ENCODE results near the gene GNPTG.

GNPTG gene

GRCh38 chr16:1363501-1364041 lies 11.8 kb downstream of the GNPTG start:
- Histone ChIP-seq H3K27me3 (ENCODE audit: insufficient read depth, poor library complexity, severe bottlenecking) (no peaks in the 10 kb centered on the region), H3K4me1 (ENCODE audit: insufficient read depth, poor library complexity, severe bottlenecking) (no peaks in the 10 kb centered on the region), H3K9me3 (ENCODE audit: severe bottlenecking) (no peaks in the 10 kb centered on the region), H3K36me3 (ENCODE audit: low read depth) (peaks cover 34% of the 10 kb centered on the region), H3K4me3 (ENCODE audit: severe bottlenecking) (no peak overlapping the region), H3K27ac (ENCODE audit: poor library complexity, severe bottlenecking) (no peak overlapping the region)
- peak; percentile 82 for TF ChIP-seq CTCF (IDR thresholded peaks at IDR 0.05; ENCODE audit: poor library complexity, severe bottlenecking)
- DNase-seq (ENCODE audit: low spot score) (no peak), ATAC-seq (ENCODE audit: low read depth) (peak; percentile 81)

GRCh38 chr16:1364510-1364909 lies 12.8 kb downstream of the GNPTG start:
- Histone ChIP-seq H3K4me1 (ENCODE audit: insufficient read depth, poor library complexity, severe bottlenecking) (no peaks in the 10 kb centered on the region), H3K9me3 (ENCODE audit: severe bottlenecking) (no peaks in the 10 kb centered on the region), H3K27me3 (ENCODE audit: insufficient read depth, poor library complexity, severe bottlenecking) (no peaks in the 10 kb centered on the region), H3K27ac (ENCODE audit: poor library complexity, severe bottlenecking) (no peak overlapping the region), H3K36me3 (ENCODE audit: low read depth) (peaks cover 36% of the 10 kb centered on the region), H3K4me3 (ENCODE audit: severe bottlenecking) (no peak overlapping the region)
- no peak for TF ChIP-seq CTCF (IDR thresholded peaks at IDR 0.05; ENCODE audit: poor library complexity, severe bottlenecking)
- ATAC-seq (ENCODE audit: low read depth): no peak
- no peak for DNase-seq (ENCODE audit: low spot score)

- Histone ChIP-seq H3K27me3 (ENCODE audit: insufficient read depth, poor library complexity, severe bottlenecking) (no peaks in the 10 kb centered on the region), H3K36me3 (ENCODE audit: low read depth) (peaks cover 32% of the 10 kb centered on the region), H3K4me3 (ENCODE audit: severe bottlenecking) (no peak overlapping the region), H3K9me3 (ENCODE audit: severe bottlenecking) (no peaks in the 10 kb centered on the region), H3K27ac (ENCODE audit: poor library complexity, severe bottlenecking) (no peak overlapping the region), H3K4me1 (ENCODE audit: insufficient read depth, poor library complexity, severe bottlenecking) (no peaks in the 10 kb centered on the region)
- 0 out of 3 replicates have a peak, but pooled peaks have one; percentile 6 for ATAC-seq (ENCODE audit: low read depth)
- DNase-seq (ENCODE audit: low spot score): no peak
- no peak for TF ChIP-seq CTCF (IDR thresholded peaks at IDR 0.05; ENCODE audit: poor library complexity, severe bottlenecking)
Measured at GRCh38 chr16:1366060-1366711, 14.5 kb downstream of the GNPTG start.

DNA sequence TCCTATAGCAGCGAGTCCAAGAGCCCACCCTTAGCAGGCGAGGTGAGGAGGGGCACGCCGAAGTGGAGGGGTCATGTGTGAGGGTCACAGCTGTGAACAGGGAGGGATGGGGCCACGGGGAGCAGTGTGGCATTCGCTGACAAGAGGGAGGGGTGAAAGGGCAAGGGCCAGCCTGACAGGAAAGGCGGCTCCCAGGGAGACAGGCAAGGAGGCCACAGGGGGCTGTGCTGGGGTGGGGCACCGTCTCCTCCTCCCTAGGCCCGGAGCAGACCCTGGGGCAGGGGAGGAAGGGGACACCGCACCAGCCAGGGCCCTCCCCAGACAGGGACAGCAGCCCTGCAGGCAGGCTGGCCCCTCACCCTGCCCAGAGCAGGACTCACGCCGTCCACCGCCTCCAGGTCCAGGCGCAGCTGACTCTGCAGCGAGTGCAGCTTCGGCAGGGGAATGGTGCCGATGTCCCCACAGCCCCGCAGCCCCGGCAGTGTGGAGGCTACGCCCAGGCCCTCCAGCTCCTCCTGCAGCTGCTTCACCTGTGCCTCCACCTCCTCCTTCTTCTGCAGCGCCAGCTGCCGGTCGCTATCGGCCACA lies 15.1 kb downstream of the GNPTG start:
- no peak for TF ChIP-seq CTCF (IDR thresholded peaks at IDR 0.05; ENCODE audit: poor library complexity, severe bottlenecking)
- Histone ChIP-seq H3K27me3 (ENCODE audit: insufficient read depth, poor library complexity, severe bottlenecking) (no peaks in the 10 kb centered on the region), H3K4me1 (ENCODE audit: insufficient read depth, poor library complexity, severe bottlenecking) (no peaks in the 10 kb centered on the region)

More for the DNA sequence above, 15.1 kb downstream of the GNPTG start:
- Histone ChIP-seq H3K36me3 (ENCODE audit: low read depth) (peaks cover 32% of the 10 kb centered on the region), H3K9me3 (ENCODE audit: severe bottlenecking) (no peaks in the 10 kb centered on the region), H3K27ac (ENCODE audit: poor library complexity, severe bottlenecking) (no peak overlapping the region), H3K4me3 (ENCODE audit: severe bottlenecking) (no peak overlapping the region)
- no peak for ATAC-seq (ENCODE audit: low read depth)
- DNase-seq (ENCODE audit: low spot score): no peak

Measured in RWPE2 (cell line).